GM19238 (cell line): Measurements from ENCODE around the gene HDAC3.

ENCODE experiments used
- DNase-seq: peaks from one replicate; pipeline ENCODE4 v3.0.0; 2011; ENCODE audit warnings: low spot score; ENCODE audit not compliant: insufficient read length

Gene HDAC3

GRCh38 chr5:141636413-141637122 lies at the start of gene HDAC3, which contains the start of gene RELL2:
Gene HDAC3 (minus strand): TSS chr5:141636849. CDS start chr5:141636790, 59 bp downstream.
Gene RELL2 (plus strand): TSS chr5:141636997. CDS start chr5:141638226, 1,229 bp downstream.
- peak; percentile 91 for DNase-seq

GRCh38 chr5:141685591-141685990 lies 48.9 kb upstream of the HDAC3 start:
- DNase-seq: no peak

GRCh38 chr5:141683596-141684141 lies 47.0 kb upstream of the HDAC3 start:
- DNase-seq: no peak

- DNase-seq: no peak
Measured at GRCh38 chr5:141681695-141682641, 45.3 kb upstream of the HDAC3 start, which contains the start of gene ARAP3. Gene ARAP3 (minus strand): TSS chr5:141682230. CDS start chr5:141680486, 1,744 bp downstream.

GRCh38 chr5:141681295-141681694 lies 44.6 kb upstream of the HDAC3 start:
- no peak for DNase-seq

GRCh38 chr5:141680751-141681201 lies 44.1 kb upstream of the HDAC3 start:
- DNase-seq: no peak

- DNase-seq: no peak
Measured at GRCh38 chr5:141680178-141680577, 43.5 kb upstream of the HDAC3 start.

- DNase-seq: no peak
Measured at GRCh38 chr5:141677415-141677814, 40.8 kb upstream of the HDAC3 start.

GRCh38 chr5:141675672-141676071 lies 39.0 kb upstream of the HDAC3 start:
- no peak for DNase-seq

GRCh38 chr5:141674747-141675146 lies 38.1 kb upstream of the HDAC3 start:
- DNase-seq: no peak

GRCh38 chr5:141672841-141673813 lies 36.5 kb upstream of the HDAC3 start:
- no peak for DNase-seq

GRCh38 chr5:141672071-141672840 lies 35.6 kb upstream of the HDAC3 start:
- no peak for DNase-seq

- DNase-seq: no peak
Measured at GRCh38 chr5:141669520-141669919, 32.9 kb upstream of the HDAC3 start.

- DNase-seq: no peak
Measured at GRCh38 chr5:141668601-141669265, 32.1 kb upstream of the HDAC3 start.

GRCh38 chr5:141665995-141666940 lies 29.6 kb upstream of the HDAC3 start:
- no peak for DNase-seq

GRCh38 chr5:141664733-141665461 lies 28.2 kb upstream of the HDAC3 start:
- DNase-seq: peak; percentile 83

GRCh38 chr5:141663506-141663905 lies 26.9 kb upstream of the HDAC3 start:
- no peak for DNase-seq
